ENCODE data around the gene NMT2. TPM values are rescaled to one million over a fixed set of nuclear protein-coding genes. Genes with fewer than 3 reads are reported as not detected.

The NMT2 gene
- total RNA-seq, 1 donor from 2014 or later = 9.4 TPM

DNA sequence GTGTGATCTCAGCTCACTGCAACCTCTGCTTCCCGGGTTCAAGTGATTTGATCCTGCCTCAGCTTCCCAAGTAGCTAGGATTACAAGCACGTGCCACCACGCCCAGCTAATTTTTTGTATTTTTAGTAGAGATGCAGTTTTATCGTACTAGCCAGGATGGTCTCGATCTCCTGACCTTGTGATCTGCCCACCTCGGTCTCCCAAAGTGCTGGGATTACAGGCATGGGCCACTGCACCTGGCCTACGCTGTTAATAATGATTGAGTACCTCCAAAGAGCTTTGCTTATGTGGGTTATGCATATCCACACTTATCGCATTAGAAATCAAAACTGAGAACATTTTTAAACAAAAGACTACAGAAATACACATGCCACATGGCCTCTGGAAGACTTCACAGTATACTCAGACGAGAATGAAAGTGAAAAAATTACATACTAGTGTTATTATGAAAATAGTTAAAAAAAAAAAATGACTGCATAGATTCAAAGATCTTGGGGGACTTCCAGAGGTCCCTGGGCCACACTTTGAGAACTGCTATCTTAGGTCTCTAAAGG is 45.9 kb downstream of the NMT2 start:
- peaks cover 40% of the 10 kb centered on the region for H3K36me3 Mint-ChIP-seq (ENCODE audit: low read depth)
- no peak for DNase-seq (ENCODE audit: low spot score)
- intact Hi-C loops (cut with micrococcal nuclease) = loop anchor here (1.0 to 2.0 kb wide), 2 partner anchors 18 to 45 kb away; no protein-coding TSS in a partner anchor
- no peaks in the 10 kb centered on the region for H3K27me3 Mint-ChIP-seq (ENCODE audit: insufficient read depth)
- H3K4me1 Mint-ChIP-seq (ENCODE audit: low read depth) = peaks cover 27% of the 10 kb centered on the region
- peak overlapping the region; percentile 72 for H3K27ac Mint-ChIP-seq
- no peaks in the 10 kb centered on the region for H3K9me3 Mint-ChIP-seq
- no peak overlapping the region for H3K4me3 Mint-ChIP-seq

DNA sequence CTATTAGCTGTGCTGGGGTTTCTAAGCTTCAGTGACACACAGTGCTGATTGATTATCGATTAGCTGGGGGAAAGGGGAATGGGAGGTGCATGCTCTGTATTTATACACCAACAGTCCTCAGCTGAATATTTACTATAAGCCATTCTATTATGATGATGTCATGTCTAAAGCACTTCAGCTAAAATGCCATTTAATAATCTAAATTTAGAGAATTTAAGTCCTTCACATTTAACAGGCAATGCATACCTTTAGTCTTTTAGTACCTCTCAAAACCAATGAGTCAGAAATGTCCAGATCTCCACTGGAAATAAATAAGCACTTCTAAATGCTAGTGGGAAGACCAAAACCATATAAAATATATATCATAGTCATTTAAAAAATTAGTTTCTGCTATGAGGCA is 46.8 kb downstream of the NMT2 start:
- intact Hi-C loops (cut with micrococcal nuclease) = loop anchor here (2.0 kb wide), 1 partner anchor 19 kb away; no protein-coding TSS in a partner anchor
- H3K36me3 Mint-ChIP-seq (ENCODE audit: low read depth) = peaks cover 40% of the 10 kb centered on the region
- no peaks in the 10 kb centered on the region for H3K27me3 Mint-ChIP-seq (ENCODE audit: insufficient read depth)
- no peak overlapping the region for H3K4me3 Mint-ChIP-seq
- H3K4me1 Mint-ChIP-seq (ENCODE audit: low read depth) = peaks cover 27% of the 10 kb centered on the region
- H3K9me3 Mint-ChIP-seq = no peaks in the 10 kb centered on the region
- no peak overlapping the region for H3K27ac Mint-ChIP-seq
- no peak for DNase-seq (ENCODE audit: low spot score)

DNA sequence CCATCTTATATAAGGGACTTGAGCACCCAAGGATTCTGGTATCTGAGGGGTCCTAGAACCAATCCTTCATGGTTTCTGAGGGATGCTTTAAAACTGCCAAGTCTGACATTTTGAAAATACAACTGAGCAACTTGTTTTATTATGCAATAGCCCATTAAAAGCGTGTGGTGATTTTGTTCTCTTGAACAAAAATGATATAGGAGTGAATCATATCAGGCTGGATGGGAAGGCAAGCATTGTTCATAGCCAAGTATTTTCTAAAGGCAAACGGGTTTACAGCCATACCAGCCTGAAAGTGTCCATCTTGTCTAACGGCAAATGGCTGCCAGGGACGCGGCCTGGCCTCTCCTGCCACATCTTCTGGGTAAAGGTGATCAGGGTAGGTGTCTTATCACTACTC is 48.0 kb downstream of the NMT2 start:
- DNase-seq (ENCODE audit: low spot score) = no peak
- Mint-ChIP-seq H3K9me3 (no peaks in the 10 kb centered on the region), H3K27me3 (ENCODE audit: insufficient read depth) (no peaks in the 10 kb centered on the region), H3K4me1 (ENCODE audit: low read depth) (peaks cover 27% of the 10 kb centered on the region), H3K36me3 (ENCODE audit: low read depth) (peaks cover 33% of the 10 kb centered on the region), H3K4me3 (no peak overlapping the region), H3K27ac (no peak overlapping the region)
- intact Hi-C loops (cut with micrococcal nuclease) = no loop called here

DNA sequence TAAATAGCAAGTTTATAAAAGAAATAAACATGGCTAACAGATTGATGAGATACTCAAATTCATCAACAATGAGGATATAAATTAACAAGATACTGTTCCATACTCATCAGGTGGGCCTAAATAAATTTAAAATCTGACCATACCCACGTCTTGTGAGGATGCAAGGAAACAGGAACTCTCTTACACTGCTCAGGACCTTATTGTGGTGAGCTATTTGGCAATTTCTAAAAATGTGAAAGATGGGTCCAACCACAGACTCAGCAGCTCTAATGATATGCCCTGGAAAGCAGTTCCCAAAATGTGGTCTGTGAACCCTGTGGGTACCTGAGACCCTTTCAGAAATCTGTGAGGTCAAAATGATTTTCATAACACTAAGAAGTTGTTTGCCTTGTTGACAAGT is 49.9 kb downstream of the NMT2 start:
- H3K27ac Mint-ChIP-seq = no peak overlapping the region
- intact Hi-C loops (cut with micrococcal nuclease) = no loop called here

DNA sequence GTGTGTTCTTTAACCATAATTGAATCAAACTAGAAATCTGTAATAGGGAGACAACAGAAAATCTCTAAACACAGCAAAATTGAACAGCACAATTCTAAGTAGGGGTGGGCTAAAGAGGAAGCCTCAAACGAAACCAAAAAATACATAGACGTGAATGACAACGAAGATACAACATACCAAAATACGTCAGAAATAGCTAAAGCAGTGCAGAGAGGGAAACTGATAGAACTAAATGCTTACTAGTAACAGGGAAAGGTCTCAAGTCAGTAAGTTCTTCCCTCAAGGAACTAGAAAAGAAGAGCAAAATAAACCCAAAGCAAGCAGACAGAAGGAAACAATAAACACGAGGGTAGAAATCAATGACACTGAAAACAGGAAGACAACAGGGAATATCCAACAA is 52.3 kb downstream of the NMT2 start:
- no peak overlapping the region for H3K27ac Mint-ChIP-seq
- no peak overlapping the region for H3K4me3 Mint-ChIP-seq
- no peaks in the 10 kb centered on the region for H3K27me3 Mint-ChIP-seq (ENCODE audit: insufficient read depth)
- H3K36me3 Mint-ChIP-seq (ENCODE audit: low read depth) = peaks cover 22% of the 10 kb centered on the region
- no peak for DNase-seq (ENCODE audit: low spot score)
- intact Hi-C loops (cut with micrococcal nuclease) = no loop called here
- no peaks in the 10 kb centered on the region for H3K4me1 Mint-ChIP-seq (ENCODE audit: low read depth)
- H3K9me3 Mint-ChIP-seq = no peaks in the 10 kb centered on the region

More for the DNA sequence above, 49.9 kb downstream of the NMT2 start:
- no peak overlapping the region for H3K4me3 Mint-ChIP-seq
- H3K9me3 Mint-ChIP-seq = no peaks in the 10 kb centered on the region
- peaks cover 10% of the 10 kb centered on the region for H3K4me1 Mint-ChIP-seq (ENCODE audit: low read depth)
- no peaks in the 10 kb centered on the region for H3K27me3 Mint-ChIP-seq (ENCODE audit: insufficient read depth)
- no peak for DNase-seq (ENCODE audit: low spot score)
- H3K36me3 Mint-ChIP-seq (ENCODE audit: low read depth) = peaks cover 23% of the 10 kb centered on the region

DNA sequence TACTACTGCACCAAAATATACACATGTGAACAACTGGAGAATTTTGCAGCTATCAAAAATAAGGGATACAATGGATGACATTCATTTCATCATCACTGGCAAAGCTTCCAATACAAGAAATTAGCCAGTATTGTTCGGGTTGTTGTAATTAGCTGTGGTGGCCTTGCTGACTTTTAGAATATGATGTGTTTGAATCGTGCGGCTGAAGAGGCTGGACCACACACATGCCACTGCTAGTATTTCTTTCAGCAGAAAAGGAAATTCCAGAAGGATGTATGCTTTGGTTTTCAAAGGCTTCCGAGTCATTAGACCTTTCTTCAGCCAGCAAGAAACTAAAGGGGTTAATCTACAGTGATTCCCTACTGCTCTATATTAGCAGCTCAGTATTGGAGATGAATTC is 54.7 kb downstream of the NMT2 start:
- Mint-ChIP-seq H3K36me3 (ENCODE audit: low read depth) (peaks cover 15% of the 10 kb centered on the region), H3K27me3 (ENCODE audit: insufficient read depth) (no peaks in the 10 kb centered on the region), H3K27ac (no peak overlapping the region), H3K4me3 (no peak overlapping the region), H3K4me1 (ENCODE audit: low read depth) (no peaks in the 10 kb centered on the region), H3K9me3 (no peaks in the 10 kb centered on the region)
- intact Hi-C loops (cut with micrococcal nuclease) = no loop called here
- DNase-seq (ENCODE audit: low spot score) = no peak

DNA sequence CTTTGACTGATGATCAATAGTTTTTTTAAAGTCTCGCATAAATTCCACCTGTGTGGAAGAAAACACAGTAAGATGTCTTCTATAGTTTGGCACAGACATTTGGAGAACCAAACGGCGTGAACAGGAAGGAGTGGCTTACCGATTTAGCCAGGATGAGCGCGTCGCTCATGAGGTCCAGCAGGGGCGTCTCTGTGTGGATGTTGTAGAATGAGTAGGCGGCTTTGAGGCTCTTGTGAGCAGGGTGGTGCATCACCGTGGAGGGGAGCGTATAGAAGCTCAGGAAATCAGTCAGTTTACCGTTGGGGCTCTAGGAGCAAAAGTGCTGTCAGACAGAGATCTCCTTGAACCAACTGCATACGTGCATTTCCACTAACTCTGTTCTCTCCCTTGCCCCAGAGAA is 55.8 kb downstream of the NMT2 start:
- Mint-ChIP-seq H3K4me3 (no peak overlapping the region), H3K27me3 (ENCODE audit: insufficient read depth) (no peaks in the 10 kb centered on the region), H3K27ac (no peak overlapping the region), H3K9me3 (no peaks in the 10 kb centered on the region), H3K4me1 (ENCODE audit: low read depth) (no peaks in the 10 kb centered on the region), H3K36me3 (ENCODE audit: low read depth) (peaks cover 17% of the 10 kb centered on the region)
- no peak for DNase-seq (ENCODE audit: low spot score)
- intact Hi-C loops (cut with micrococcal nuclease) = no loop called here

DNA sequence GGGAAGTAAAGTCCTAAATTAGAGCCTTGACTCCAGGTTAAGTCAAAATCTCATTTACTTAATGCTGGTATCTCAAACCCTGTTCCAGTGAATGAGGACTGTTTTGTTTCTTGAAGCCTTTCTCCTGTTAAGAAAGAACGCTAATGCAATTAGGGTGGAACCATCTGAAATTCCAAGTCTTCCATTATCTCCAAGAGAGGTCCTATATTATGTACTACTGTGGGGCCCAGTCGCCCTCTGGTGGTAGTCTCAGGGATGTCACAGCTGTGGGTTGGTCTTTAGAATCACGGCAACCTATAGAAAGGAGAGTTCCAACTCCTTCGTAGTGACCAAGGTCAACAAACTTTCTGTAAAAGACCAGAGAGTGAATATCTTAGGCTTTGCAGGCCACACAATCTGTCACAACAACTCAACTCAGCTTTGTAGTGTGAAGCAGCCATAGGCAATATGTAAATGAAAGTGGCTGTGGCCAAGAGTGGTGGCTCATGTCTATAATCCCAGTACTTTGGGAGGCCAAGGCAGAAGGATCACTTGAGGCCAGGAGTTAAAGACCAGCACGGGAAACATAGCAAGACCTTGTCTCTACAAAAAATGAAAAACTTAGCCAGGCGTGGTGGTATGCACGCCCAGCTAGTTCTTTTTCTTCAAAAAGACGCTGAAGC is 62.0 kb downstream of the NMT2 start:
- H3K36me3 Mint-ChIP-seq (ENCODE audit: low read depth) = peaks cover 36% of the 10 kb centered on the region
- H3K9me3 Mint-ChIP-seq = no peaks in the 10 kb centered on the region
- no peaks in the 10 kb centered on the region for H3K27me3 Mint-ChIP-seq (ENCODE audit: insufficient read depth)
- H3K4me1 Mint-ChIP-seq (ENCODE audit: low read depth) = peaks cover 7% of the 10 kb centered on the region
- H3K27ac Mint-ChIP-seq = no peak overlapping the region
- peak; percentile 47 for DNase-seq (ENCODE audit: low spot score)
- H3K4me3 Mint-ChIP-seq = no peak overlapping the region
- intact Hi-C loops (cut with micrococcal nuclease) = loop anchor here (1.0 to 5.0 kb wide), 7 partner anchors 9 to 916 kb away; partner anchors contain the start of genes DCLRE1C, FAM171A1, NMT2 and RPP38

DNA sequence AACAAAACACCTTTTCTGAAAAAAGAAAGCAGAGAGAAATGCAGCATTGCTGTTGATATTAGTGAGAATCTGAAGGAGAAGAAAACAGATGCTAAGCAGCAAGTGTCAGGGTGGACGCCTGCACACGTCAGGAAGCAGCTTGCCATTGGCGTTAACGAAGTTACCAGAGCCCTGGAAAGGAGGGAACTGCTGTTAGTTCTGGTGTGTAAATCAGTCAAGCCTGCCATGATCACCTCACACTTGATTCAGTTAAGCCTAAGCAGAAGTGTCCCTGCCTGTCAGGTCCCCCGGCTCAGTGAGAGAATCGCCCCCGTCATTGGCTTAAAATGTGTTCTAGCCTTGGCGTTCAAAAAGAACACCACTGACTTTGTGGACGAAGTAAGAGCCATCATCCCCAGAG is 65.0 kb downstream of the NMT2 start:
- peaks cover 20% of the 10 kb centered on the region for H3K4me1 Mint-ChIP-seq (ENCODE audit: low read depth)
- H3K4me3 Mint-ChIP-seq = no peak overlapping the region
- no peaks in the 10 kb centered on the region for H3K27me3 Mint-ChIP-seq (ENCODE audit: insufficient read depth)
- DNase-seq (ENCODE audit: low spot score) = no peak
- peaks cover 33% of the 10 kb centered on the region for H3K36me3 Mint-ChIP-seq (ENCODE audit: low read depth)
- intact Hi-C loops (cut with micrococcal nuclease) = no loop called here
- no peaks in the 10 kb centered on the region for H3K9me3 Mint-ChIP-seq
- peak overlapping the region; percentile 24 for H3K27ac Mint-ChIP-seq

DNA sequence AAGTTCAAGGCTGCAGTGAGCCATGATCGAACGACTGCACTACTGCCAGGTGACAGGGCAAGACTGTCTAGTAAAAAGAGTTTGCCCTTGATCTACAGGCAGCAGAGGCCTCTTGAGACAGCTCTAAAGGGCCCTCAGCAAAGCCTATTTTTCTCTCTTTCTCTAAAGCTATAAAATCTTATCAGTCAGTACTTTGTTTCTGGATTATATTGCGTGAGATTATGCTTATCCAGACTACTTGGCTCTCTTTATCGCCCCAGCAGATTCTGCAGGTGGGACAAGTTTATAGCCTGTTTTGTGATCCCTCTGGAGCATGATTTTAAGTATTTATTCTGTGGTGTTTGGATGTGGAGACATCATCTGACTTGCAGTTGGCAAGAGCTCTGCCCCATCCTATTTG is 68.6 kb downstream of the NMT2 start:
- intact Hi-C loops (cut with micrococcal nuclease) = loop anchor here (5.0 kb wide), 1 partner anchor 453 kb away; no protein-coding TSS in a partner anchor

DNA sequence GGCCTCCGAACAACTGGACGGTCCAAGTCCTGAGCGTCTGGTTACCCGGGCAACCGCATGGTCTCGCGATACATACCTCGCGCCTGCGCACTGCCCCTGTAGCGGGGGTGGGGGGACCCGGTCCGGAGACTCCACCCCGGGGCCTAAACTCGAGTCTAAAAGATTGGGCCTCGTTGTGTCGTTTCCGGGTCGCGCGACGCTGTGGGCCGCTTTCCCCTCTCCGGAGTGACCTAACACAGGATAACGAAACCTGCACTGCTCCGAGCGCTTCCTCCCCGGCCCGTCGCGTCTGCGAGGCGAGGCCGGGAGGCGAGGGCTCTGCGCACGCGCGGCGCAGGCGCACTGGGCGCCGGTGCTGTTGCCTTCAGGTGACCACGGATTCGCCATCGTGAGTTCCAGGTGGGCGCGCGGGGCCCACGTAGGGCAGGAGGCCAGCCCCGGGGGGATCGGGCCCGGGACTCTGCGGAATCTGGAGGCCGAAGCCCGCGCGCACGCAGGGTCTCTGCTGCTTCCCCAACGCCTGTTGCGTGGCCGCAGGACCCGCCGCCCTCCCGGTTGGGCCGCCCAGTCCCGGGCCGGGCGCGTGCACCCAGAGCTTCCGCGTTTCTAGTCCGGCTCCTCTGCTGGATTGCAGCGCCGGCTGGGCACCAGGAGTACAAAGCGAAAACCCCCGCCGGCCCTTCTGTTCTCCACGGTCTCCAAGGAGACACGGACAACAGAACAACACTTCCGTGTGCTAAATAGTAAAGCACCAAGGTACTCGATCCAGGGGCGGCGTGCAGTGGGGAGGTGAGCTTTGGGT is 71.3 kb downstream of the NMT2 start, which contains the start of gene RPP38:
Gene RPP38 (plus strand): TSS at position 345 of the 802 bp plus-strand sequence. CDS start 5,960 bp downstream, outside the sequence.
- Mint-ChIP-seq H3K36me3 (ENCODE audit: low read depth) (peaks cover 16% of the 10 kb centered on the region), H3K4me3 (peak within 1 kb of the TSS; percentile 100), H3K27me3 (ENCODE audit: insufficient read depth) (peaks cover 10% of the 10 kb centered on the region), H3K9me3 (no peaks in the 10 kb centered on the region), H3K27ac (peak within 1 kb of the TSS; percentile 99), H3K4me1 (ENCODE audit: low read depth) (peaks cover 29% of the 10 kb centered on the region)
- peak; percentile 94 for DNase-seq (ENCODE audit: low spot score)
- intact Hi-C loops (cut with micrococcal nuclease) = loop anchor here (1.0 to 5.0 kb wide), 9 partner anchors 9 to 450 kb away; partner anchors contain the start of genes ACBD7, CDNF, DCLRE1C and HSPA14

More for the DNA sequence above, 68.6 kb downstream of the NMT2 start:
- Mint-ChIP-seq H3K4me1 (ENCODE audit: low read depth) (peaks cover 29% of the 10 kb centered on the region), H3K27me3 (ENCODE audit: insufficient read depth) (peaks cover 4% of the 10 kb centered on the region), H3K4me3 (peak overlapping the region; percentile 32), H3K9me3 (no peaks in the 10 kb centered on the region), H3K27ac (no peak overlapping the region), H3K36me3 (ENCODE audit: low read depth) (peaks cover 30% of the 10 kb centered on the region)
- no peak for DNase-seq (ENCODE audit: low spot score)

DNA sequence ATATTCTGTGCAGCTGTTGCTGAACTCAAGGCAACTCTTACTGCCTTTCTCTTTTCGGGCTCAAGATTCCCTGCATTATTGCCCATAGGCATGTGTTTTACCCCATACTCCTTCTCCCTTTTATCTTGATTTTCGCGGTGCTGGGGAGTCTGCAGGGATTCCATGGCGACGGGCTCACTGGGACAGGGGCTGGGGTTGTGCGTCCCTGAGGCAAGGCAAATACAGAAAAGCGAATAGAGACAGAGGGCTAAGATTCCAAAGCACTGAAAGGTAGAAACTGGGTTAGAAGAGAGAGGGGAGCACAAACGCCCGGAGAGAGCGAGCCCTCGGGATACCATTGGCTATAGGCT is 71.9 kb downstream of the NMT2 start:
- H3K9me3 Mint-ChIP-seq = no peaks in the 10 kb centered on the region
- H3K4me3 Mint-ChIP-seq = peak overlapping the region; percentile 100
- peak overlapping the region; percentile 56 for H3K27ac Mint-ChIP-seq
- peaks cover 12% of the 10 kb centered on the region for H3K27me3 Mint-ChIP-seq (ENCODE audit: insufficient read depth)
- peaks cover 11% of the 10 kb centered on the region for H3K36me3 Mint-ChIP-seq (ENCODE audit: low read depth)
- intact Hi-C loops (cut with micrococcal nuclease) = loop anchor here (1.0 to 5.0 kb wide), 9 partner anchors 8 to 449 kb away; partner anchors contain the start of genes ACBD7, CDNF, DCLRE1C and HSPA14
- DNase-seq (ENCODE audit: low spot score) = no peak
- H3K4me1 Mint-ChIP-seq (ENCODE audit: low read depth) = peaks cover 29% of the 10 kb centered on the region

All from activated T-helper 1 cell treated with anti-CD3 and anti-CD28 coated beads, Interleukin-12 subunit alpha, Interleukin-12 subunit beta, Interleukin-2, Interleukin-4 antibody, amounts not matched to agents 30 ng/mL and 10 ng/mL and 1 ng/mL, durations not matched to agents 14 hours and 24 hours and 36 hours (primary cell).